IMR-90 (cell line): ENCODE measurements around the gene SHROOM1.

Experiments
- CTCF ChIP-seq: conservative IDR thresholded peaks from 2 replicates; pipeline ENCODE4 v1.5.1; 2012; ENCODE audit warnings: mild to moderate bottlenecking, low read depth, low read length, improper control_type of control experiment
- MAZ ChIP-seq: IDR thresholded peaks from 2 replicates; pipeline ENCODE4 v1.6.1; 2012; ENCODE audit warnings: low read depth, mild to moderate bottlenecking, low read length, improper control_type of control experiment, moderate library complexity, borderline replicate concordance
- MXI1 ChIP-seq: IDR thresholded peaks from 2 replicates; pipeline ENCODE4 v1.6.1; 2012; ENCODE audit warnings: low read depth, mild to moderate bottlenecking, low read length, moderate library complexity, borderline replicate concordance
- USF2 ChIP-seq: fragments of 150-350 bp; IDR thresholded peaks from 2 replicates; pipeline ENCODE4 v1.6.1; 2017; ENCODE audit warnings: mild to moderate bottlenecking, antibody characterized with exemption, low read length, low read depth

DNA sequence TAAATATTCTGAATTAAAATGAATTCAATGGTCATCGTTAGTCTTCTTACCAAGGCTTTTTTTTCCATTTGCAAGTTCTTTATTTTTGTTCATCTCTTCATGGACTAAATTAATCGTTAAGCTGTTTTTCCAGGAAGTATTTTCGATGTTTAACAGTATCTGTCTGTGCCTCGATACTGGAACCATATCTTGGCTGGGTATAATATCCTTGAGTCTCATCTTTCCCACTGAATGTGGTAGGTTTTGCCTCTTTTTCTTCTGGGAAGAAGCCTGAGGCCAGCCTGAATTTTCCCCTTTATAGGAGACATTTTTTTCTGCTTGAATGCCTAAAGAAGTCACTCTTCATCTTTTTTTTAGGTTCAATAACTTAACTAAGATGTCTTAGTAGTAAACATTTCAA is 49.4 kb downstream of the SHROOM1 start:
- no peak for TF ChIP-seq CTCF
- no peak for TF ChIP-seq USF2
- TF ChIP-seq MAZ: no peak
- no peak for TF ChIP-seq MXI1
